GM19238 (cell line): ENCODE results near the gene PLEKHF1.

Experiments used
- DNase-seq: peaks from one replicate; pipeline ENCODE4 v3.0.0; 2011; ENCODE audit warnings: low spot score; ENCODE audit not compliant: insufficient read length

PLEKHF1 gene

GRCh38 chr19:29634423-29635130 lies 30.7 kb upstream of the PLEKHF1 start:
- DNase-seq, result no peak

GRCh38 chr19:29635963-29636362 lies 29.3 kb upstream of the PLEKHF1 start:
- DNase-seq, result no peak

- DNase-seq, result no peak
These were observed 28.5 kb upstream of the PLEKHF1 start for GRCh38 chr19:29636553-29637360.

GRCh38 chr19:29639086-29639485 lies 26.2 kb upstream of the PLEKHF1 start:
- DNase-seq, result no peak

GRCh38 chr19:29640231-29640630 lies 25.0 kb upstream of the PLEKHF1 start:
- no peak for DNase-seq

GRCh38 chr19:29641597-29641996 lies 23.7 kb upstream of the PLEKHF1 start:
- no peak for DNase-seq

- DNase-seq, result no peak
These were observed 21.8 kb upstream of the PLEKHF1 start for GRCh38 chr19:29643361-29643935.

GRCh38 chr19:29644210-29644609 lies 21.1 kb upstream of the PLEKHF1 start:
- DNase-seq, result no peak

- DNase-seq, result no peak
These were observed 19.8 kb upstream of the PLEKHF1 start for GRCh38 chr19:29645491-29645867.

GRCh38 chr19:29645911-29646310 lies 19.4 kb upstream of the PLEKHF1 start:
- DNase-seq, result no peak

- no peak for DNase-seq
These were observed 14.4 kb upstream of the PLEKHF1 start for GRCh38 chr19:29650772-29651387.

- no peak for DNase-seq
These were observed 13.5 kb upstream of the PLEKHF1 start for GRCh38 chr19:29651622-29652394.

- no peak for DNase-seq
These were observed 11.9 kb upstream of the PLEKHF1 start for GRCh38 chr19:29653398-29653797.

GRCh38 chr19:29655648-29656335 lies 9.5 kb upstream of the PLEKHF1 start:
- DNase-seq, result no peak

- DNase-seq, result no peak
These were observed 6.9 kb upstream of the PLEKHF1 start for GRCh38 chr19:29658221-29658991.

- no peak for DNase-seq
These were observed 4.4 kb upstream of the PLEKHF1 start for GRCh38 chr19:29660835-29661234.

- no peak for DNase-seq
These were observed 3.0 kb upstream of the PLEKHF1 start for GRCh38 chr19:29662278-29662603.

- no peak for DNase-seq
These were observed 2.5 kb upstream of the PLEKHF1 start for GRCh38 chr19:29662604-29663404.
